SU-DHL-6 (cell line): ENCODE results near the gene SLC39A9.

Experiments used
- CTCF ChIP-seq: fragments of 200-600 bp; sonication (generic); IDR thresholded peaks from one replicate; pipeline ENCODE4 v1.5.1; 2017; ENCODE audit warnings: antibody characterized with exemption, mild to moderate bottlenecking, low read length, moderate library complexity; ENCODE audit not compliant: insufficient read depth, poor library complexity, severe bottlenecking
- EZH2phosphoT487 ChIP-seq: fragments of 200-600 bp; sonication (generic), shearing (Covaris generic); conservative IDR thresholded peaks from 2 replicates; pipeline ENCODE4 v1.6.1; 2018; ENCODE audit warnings: mild to moderate bottlenecking, antibody characterized with exemption, low read length, moderate library complexity, mixed read lengths

GRCh38 chr14:69505338-69506240, 107.1 kb downstream of the SLC39A9 start:
- TF ChIP-seq CTCF (no peak), EZH2phosphoT487 (no peak)
